OCI-LY7 (cell line): ENCODE data around the gene RNF32.

Source experiments
- EZH2phosphoT487 ChIP-seq: fragments of 200-600 bp; sonication (generic); IDR thresholded peaks from 2 replicates; pipeline ENCODE4 v1.6.1; 2018; ENCODE audit warnings: low read depth, borderline replicate concordance, mild to moderate bottlenecking, mixed run types, antibody characterized with exemption, low read length, moderate library complexity, mixed read lengths
- TF ChIP-seq, protein P1 (sequence below): fragments of 200-600 bp; sonication (generic); conservative IDR thresholded peaks from 2 replicates; pipeline ENCODE4 v1.5.1; 2014; ENCODE audit warnings: mild to moderate bottlenecking, antibody characterized with exemption, low read length, moderate library complexity, mixed read lengths

DNA sequence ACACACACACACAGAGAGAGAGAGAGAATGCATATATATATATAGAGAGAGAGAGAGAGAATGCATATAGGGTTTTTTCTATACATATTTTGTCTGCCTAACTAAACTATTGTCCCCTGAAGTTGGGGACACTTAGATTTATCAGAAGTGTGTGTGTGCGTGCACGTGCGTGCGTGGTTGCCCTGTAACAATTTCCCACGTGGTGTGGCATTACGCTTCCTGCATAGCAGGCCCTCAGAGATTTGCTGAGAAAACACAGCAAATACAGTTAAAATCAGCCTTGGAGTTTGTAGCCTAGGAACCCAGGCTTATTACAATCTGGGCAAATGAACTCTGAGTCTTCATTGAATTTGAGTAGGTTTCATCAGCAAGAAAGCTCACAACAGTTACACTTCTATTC lies 14.7 kb downstream of the RNF32 start:
- TF ChIP-seq, protein P1, sequence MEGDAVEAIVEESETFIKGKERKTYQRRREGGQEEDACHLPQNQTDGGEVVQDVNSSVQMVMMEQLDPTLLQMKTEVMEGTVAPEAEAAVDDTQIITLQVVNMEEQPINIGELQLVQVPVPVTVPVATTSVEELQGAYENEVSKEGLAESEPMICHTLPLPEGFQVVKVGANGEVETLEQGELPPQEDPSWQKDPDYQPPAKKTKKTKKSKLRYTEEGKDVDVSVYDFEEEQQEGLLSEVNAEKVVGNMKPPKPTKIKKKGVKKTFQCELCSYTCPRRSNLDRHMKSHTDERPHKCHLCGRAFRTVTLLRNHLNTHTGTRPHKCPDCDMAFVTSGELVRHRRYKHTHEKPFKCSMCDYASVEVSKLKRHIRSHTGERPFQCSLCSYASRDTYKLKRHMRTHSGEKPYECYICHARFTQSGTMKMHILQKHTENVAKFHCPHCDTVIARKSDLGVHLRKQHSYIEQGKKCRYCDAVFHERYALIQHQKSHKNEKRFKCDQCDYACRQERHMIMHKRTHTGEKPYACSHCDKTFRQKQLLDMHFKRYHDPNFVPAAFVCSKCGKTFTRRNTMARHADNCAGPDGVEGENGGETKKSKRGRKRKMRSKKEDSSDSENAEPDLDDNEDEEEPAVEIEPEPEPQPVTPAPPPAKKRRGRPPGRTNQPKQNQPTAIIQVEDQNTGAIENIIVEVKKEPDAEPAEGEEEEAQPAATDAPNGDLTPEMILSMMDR = no peak
- TF ChIP-seq EZH2phosphoT487 = no peak
